Skin epidermis (tissue), 12 donors: ENCODE data around the gene CAPN2.

Source experiments
- H3K27ac ChIP-seq, 21 experiments: fragments of 200-600 bp; sonication (generic) in 11 of 21; one replicate each; pipeline ENCODE4 v1.5.0; 2020; ENCODE audit warnings: mild to moderate bottlenecking in 3 of 21, inconsistent platforms in 2 of 21, moderate library complexity in 2 of 21
- H3K4me3 ChIP-seq, 7 experiments: fragments of 200-600 bp; sonication (generic) in 2 of 7; one replicate each; pipeline ENCODE4 v1.5.0; 2020; ENCODE audit warnings: inconsistent platforms in 2 of 7, mild to moderate bottlenecking in 2 of 7, moderate library complexity in 1 of 7

The CAPN2 gene

GRCh38 chr1:223714849-223715603, 2.7 kb downstream of the CAPN2 start:
- Histone ChIP-seq H3K4me3 (peak overlapping the region in 1 of 7 experiments; percentile 4), H3K27ac (peak overlapping the region in 16 of 21 experiments; percentile 18 to 96 (median 63))

GRCh38 chr1:223715604-223716172, 3.3 kb downstream of the CAPN2 start:
- H3K4me3 ChIP-seq: peak overlapping the region in 1 of 7 experiments; percentile 4

GRCh38 chr1:223716302-223716862, 4.0 kb downstream of the CAPN2 start:
- peak overlapping the region in 1 of 7 experiments; percentile 22 for H3K4me3 ChIP-seq
- peak overlapping the region in 20 of 21 experiments; percentile 18 to 96 (median 63) for H3K27ac ChIP-seq

More at GRCh38 chr1:223715604-223716172, 3.3 kb downstream of the CAPN2 start:
- H3K27ac ChIP-seq: peak overlapping the region in 20 of 21 experiments; percentile 18 to 96 (median 63)

- Histone ChIP-seq H3K4me3 (no peak overlapping the region), H3K27ac (peak overlapping the region in 18 of 21 experiments; percentile 4 to 96 (median 58))
Measured at GRCh38 chr1:223717123-223717522, 4.8 kb downstream of the CAPN2 start.

- Histone ChIP-seq H3K4me3 (no peak overlapping the region), H3K27ac (peak overlapping the region in 16 of 21 experiments; percentile 4 to 96 (median 70))
Measured at GRCh38 chr1:223717695-223718363, 5.5 kb downstream of the CAPN2 start.

- H3K4me3 ChIP-seq: no peak overlapping the region
- peak overlapping the region in 6 of 21 experiments; percentile 8 to 96 (median 78) for H3K27ac ChIP-seq
Measured at GRCh38 chr1:223718850-223719249, 6.5 kb downstream of the CAPN2 start.

- peak overlapping the region in 18 of 21 experiments; percentile 12 to 79 (median 58) for H3K27ac ChIP-seq
- H3K4me3 ChIP-seq: no peak overlapping the region
Measured at GRCh38 chr1:223720971-223721591, 8.7 kb downstream of the CAPN2 start.

GRCh38 chr1:223721658-223722607, 9.6 kb downstream of the CAPN2 start:
- peak overlapping the region in 17 of 21 experiments; percentile 12 to 79 (median 60) for H3K27ac ChIP-seq
- no peak overlapping the region for H3K4me3 ChIP-seq

GRCh38 chr1:223723351-223723904, 11.1 kb downstream of the CAPN2 start:
- Histone ChIP-seq H3K4me3 (no peak overlapping the region), H3K27ac (peak overlapping the region in 4 of 21 experiments; percentile 6 to 72 (median 41))

- peak overlapping the region in 2 of 21 experiments; percentile 6 to 72 for H3K27ac ChIP-seq
- H3K4me3 ChIP-seq: no peak overlapping the region
Measured at GRCh38 chr1:223724376-223724775, 12.0 kb downstream of the CAPN2 start.

GRCh38 chr1:223725578-223725977, 13.2 kb downstream of the CAPN2 start:
- peak overlapping the region in 17 of 21 experiments; percentile 56 to 88 (median 76) for H3K27ac ChIP-seq
- H3K4me3 ChIP-seq: no peak overlapping the region

- no peak overlapping the region for H3K4me3 ChIP-seq
- H3K27ac ChIP-seq: peak overlapping the region in 20 of 21 experiments; percentile 11 to 88 (median 75)
Measured at GRCh38 chr1:223726380-223727001, 14.2 kb downstream of the CAPN2 start.

GRCh38 chr1:223727541-223727940, 15.2 kb downstream of the CAPN2 start:
- Histone ChIP-seq H3K4me3 (no peak overlapping the region), H3K27ac (peak overlapping the region in 17 of 21 experiments; percentile 54 to 88 (median 76))

- Histone ChIP-seq H3K4me3 (no peak overlapping the region), H3K27ac (peak overlapping the region in 4 of 21 experiments; percentile 33 to 68 (median 52))
Measured at GRCh38 chr1:223729906-223730305, 17.6 kb downstream of the CAPN2 start.

- H3K27ac ChIP-seq: peak overlapping the region in 13 of 21 experiments; percentile 6 to 78 (median 38)
- H3K4me3 ChIP-seq: no peak overlapping the region
Measured at GRCh38 chr1:223730479-223731132, 18.3 kb downstream of the CAPN2 start.

- Histone ChIP-seq H3K27ac (peak overlapping the region in 14 of 21 experiments; percentile 2 to 78 (median 38)), H3K4me3 (no peak overlapping the region)
Measured at GRCh38 chr1:223731133-223731770, 18.9 kb downstream of the CAPN2 start.
